HG03565 (cell line): ENCODE measurements around the gene PPFIBP1.
"Not testable (repeated sequence)": the region's sequence is repeated elsewhere in the genome, so short reads cannot be mapped to it uniquely, and the experiment has no call there.

Experiments
- ATAC-seq: cut with Tn5 transposase; IDR thresholded peaks from one replicate; pipeline ENCODE4 v1.9.1; 2021; ENCODE audit warnings: mild to moderate bottlenecking, moderate library complexity; ENCODE audit not compliant: unreplicated experiment

Gene PPFIBP1

DNA sequence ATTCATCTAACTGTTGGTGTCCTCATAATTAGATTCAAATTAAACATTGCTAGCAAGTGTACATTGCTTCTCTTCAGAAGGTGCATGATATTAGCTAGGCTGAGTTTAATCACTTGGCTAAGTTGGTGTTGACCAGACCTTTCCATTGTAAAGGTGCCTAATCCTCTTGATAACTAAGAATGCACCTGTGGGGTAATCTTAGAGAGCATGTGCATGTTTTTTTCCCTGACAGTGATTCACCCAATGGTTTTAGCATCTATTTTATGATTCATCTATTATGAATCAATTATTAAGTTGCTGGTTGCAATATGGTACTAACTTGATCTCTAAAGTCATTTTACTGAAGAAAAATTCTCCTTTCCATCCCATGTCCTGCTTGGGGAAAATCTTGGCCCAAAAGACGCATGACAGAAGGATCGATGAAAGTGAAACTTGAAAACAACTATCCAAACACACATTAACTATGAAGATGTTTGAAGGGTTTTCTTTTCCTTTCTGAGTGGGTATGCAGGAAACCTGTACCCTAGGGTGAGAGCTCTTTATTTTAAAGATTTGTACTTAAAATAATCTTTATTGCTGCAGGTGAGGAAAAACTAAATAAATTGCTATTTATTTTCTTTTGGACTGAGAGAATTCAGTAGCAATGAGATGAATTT lies 64.2 kb downstream of the PPFIBP1 start:
- not testable (repeated sequence) for ATAC-seq

DNA sequence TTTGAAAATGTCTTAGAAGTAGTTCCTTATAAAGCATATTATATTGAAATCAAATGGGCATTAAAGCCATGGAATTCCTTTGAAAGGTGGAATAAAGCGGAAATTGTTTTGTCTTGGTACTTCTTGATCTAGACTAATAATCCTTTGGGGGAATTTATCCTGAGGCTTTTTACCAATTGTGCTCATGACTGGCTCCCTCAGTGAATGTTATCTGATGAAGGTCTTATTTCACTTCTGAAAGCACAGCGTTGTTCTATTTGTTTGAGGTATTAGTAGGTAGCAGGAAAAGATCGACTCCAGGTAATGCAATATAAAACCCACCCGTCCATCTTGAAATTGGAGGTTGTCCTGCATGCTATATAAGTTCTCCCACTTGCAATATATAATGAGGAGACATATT lies 64.8 kb downstream of the PPFIBP1 start:
- no peak for ATAC-seq

DNA sequence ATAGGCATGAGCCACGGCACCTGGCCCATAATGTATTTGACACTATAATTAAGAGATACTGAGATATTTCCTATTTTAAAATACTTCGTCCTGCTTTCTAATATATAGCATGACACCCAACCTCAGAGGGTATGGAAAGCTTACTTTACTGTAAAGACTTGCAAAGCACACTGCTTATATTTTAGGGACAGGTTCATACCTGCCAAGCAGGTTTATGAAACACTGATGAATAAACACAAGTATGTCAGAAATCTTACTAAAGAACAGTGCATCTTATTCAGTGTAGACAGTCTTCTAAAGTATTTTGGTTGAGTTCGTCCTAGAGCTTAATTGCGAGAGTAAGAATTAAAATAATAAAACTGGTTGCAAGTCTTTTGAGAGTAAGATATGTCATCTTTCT lies 65.4 kb downstream of the PPFIBP1 start:
- ATAC-seq, result no peak

DNA sequence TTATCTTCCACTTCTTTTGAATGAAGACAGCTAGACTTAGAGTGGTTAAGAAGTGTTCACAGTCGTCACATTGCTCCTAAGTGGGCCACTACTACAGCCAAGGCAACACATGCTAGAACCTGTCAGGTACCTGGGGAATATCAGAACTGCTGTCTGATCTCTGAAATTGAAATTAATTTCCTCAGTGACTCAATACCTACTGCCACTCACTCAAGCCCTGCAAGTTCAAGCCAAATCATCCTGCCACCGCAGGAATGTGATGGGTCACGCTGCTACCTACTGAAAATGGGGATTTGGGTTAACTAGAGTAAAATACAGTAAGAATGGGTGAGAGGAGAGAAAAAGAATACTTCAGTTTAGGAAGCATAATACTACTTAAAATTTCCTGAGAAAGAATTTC lies 67.7 kb downstream of the PPFIBP1 start:
- not testable (repeated sequence) for ATAC-seq

DNA sequence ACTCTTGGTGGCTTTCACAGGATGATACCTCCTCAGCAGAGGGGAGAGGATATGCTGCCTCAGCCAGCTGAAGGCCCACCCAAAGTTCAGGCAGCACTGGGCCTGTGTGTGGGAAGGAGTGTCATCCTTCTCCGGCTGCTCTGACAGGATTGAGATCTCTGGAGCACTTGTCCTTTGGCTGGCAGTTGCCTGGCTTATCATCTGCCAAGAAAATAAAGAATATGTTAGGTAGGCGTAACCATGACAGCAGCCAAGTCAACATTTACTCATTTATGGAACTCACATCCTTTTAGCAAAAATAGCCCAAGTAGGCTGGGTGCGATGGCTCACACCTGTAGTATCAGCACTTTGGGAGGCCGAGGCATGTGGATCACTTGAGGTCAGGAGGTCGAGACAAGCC lies 68.5 kb downstream of the PPFIBP1 start:
- ATAC-seq, result no peak

DNA sequence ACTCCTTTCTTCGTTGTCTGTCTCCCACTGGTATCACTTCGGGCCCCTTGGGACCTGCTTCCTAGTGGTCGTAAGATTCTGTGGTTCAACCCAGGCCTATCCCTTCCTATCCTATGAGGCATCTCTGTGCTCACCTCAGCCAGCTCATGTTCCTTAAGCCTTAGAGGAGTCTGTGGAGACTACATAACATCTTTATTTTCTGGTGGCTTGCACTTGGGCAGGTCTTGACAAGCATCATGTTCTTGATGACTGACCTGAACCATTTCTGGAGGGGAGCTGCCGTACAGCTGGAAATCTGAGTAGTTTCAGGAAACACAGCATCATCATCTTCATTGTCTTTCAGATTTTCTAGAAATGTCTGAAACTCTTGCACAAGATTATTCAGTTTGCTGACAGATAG lies 69.3 kb downstream of the PPFIBP1 start:
- no peak for ATAC-seq

DNA sequence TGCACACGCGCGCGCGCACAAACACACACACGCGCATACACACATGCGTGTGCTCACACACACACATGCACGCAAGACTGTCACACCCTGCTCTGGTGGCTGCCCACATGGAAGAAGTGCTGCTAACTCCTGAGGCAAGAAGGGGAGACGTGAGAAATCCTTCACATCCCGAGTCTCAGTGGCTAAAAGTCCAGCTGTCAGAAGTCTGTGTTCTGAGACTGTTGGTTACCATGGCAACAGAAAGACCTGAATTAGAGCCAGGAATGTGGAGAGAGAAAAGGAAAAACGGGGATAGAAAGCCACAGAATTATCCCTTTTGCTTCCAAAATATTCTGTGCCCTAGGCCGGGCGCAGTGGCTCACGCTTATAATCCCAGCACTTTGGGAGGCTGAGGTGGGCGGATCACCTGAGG lies 71.2 kb downstream of the PPFIBP1 start:
- ATAC-seq, result no peak

DNA sequence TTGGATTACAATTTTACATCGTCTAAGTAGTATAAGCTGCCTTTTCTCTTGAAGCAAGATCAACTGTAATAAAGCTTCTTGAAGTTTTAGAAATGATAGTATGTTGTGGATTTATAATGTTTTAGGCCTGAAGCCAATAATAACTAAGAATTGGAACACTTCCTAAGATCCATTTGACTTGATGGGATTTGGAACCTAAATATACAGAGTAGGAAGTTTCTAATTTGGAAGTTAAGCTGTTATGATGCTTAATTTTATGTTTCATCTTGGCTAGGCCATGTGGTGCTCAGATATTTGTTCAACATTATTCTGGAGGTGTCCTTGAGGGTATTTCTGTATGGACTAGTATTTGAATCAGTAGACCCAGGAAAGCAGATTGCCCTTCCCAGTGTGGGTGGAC lies 74.9 kb downstream of the PPFIBP1 start:
- ATAC-seq, result not testable (repeated sequence)

DNA sequence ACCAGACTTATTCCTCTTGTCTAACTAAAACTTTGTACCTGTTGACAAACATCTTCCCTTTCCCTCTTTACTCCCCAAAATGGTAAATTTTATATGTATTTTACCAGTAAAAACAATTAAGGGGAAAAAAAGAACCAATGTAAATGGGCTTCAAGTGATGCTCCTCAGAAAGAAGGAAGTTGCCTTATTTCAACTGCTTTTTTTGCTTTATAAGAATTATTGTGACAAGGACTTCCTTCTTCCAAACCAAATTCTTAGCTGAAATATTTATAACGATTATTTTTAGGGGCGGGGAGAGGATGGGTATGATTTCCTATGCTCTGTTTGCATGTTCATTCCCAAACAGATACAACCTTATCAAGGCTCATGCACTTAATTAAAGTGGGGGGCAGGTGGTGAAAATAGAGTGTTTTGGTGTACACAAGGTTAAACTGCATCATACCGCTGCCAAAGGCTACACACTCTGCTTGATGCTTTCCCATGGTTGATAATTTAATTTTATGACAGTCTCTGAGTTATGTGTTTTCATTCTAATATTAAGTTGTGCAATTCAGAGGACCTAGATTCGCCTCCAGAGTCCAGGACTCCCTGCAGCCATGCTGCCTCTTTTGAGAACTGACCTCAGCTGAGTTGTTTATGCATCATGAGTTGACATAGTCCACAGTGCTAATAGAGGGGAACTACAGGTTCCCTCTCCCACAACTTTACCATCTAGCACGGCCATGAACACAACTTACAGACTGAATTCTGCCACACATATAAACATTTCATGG lies 77.2 kb downstream of the PPFIBP1 start:
- ATAC-seq, result not testable (repeated sequence)

DNA sequence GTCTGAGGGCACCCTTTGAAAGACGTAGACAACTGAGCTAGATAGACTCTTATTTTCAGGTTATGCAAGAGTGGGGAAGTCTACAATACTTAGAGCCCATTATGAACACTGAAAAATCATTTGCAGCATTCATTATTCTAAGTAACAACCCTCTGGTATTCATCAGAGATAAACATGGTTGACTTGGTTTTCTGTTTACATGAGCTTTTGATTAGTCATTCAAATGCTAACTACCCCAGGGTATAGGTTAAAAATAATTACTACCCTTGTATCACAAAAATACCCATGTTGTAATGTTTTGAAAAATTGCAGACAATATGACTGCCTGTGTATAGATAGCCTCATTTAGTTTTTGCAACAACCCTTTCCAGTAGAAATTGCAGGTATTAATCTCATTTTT lies 78.5 kb downstream of the PPFIBP1 start:
- ATAC-seq, result no peak

DNA sequence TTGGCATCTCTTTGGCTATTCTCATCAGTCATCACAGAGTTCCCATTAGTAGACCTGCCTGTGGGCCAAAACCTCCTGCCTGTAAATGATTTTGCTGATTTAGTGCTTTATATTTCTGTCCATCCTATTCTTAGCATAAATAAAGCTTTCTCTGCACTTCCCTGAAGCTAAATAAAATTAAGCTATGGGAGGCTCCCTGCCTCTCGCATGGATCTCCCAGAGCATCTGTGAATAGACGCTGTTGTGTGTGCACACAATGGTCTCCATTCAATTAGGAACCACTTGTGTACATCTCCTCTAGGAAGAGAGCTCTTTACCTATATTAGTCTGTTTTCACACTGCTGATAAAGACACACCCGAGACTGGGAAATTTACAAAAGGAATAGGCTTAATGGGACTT lies 80.4 kb downstream of the PPFIBP1 start:
- no peak for ATAC-seq

DNA sequence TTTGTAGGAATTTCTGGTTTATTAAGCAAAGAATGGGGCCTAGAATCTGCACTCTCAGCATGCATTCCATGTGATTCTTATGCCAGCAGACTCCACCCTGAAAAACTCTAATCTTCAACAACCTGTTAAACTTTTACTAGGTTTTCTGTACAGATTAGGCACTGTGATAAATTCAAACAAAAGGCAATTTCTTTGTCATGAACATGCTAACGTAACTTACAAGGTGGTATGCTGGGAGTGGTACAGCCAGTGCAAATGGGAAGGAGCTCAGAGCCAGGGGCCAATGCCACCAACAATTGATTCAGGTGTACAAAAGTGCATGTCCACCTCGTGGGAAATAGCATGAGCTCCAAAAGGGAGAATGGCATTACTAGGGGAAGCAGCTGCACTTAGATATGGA lies 83.0 kb downstream of the PPFIBP1 start:
- ATAC-seq, result no peak

DNA sequence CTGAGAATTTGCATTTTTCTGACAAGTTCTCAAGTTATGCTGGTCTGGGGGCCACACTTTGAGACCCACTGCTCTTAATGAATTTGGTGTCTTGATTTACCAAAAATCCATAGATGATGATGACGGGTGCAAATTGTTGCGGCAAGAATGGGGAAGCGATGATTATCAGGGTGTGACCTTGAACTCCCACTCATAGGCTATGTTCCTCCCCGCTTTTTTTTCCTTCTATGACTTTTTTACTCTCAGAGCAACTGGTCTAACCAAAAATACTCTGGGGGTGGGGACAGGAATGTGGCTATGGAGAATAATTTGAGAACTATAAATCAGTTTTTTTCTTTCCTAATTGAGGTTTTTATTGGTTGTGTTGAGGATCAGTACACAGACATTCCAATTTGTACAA lies 83.6 kb downstream of the PPFIBP1 start:
- no peak for ATAC-seq

DNA sequence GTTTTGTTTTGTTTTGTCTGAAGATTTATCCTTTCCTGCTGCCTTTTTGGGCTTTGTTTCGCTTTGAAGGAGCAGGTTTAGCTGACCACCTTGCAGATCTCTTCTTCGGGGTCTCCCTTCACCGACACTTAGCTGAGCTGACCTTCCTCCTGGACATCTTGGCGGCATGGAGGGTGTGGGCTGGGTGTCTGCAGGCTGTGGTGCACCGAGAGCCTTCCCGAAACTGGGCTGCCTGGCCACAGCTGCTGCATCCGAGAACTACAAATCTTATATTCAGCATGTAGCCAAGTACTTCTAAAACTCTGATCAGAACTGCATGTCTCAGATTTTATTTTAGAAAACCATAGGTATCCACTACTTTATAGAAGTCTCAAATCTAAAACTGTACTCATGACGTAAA lies 84.9 kb downstream of the PPFIBP1 start:
- ATAC-seq, result no peak

DNA sequence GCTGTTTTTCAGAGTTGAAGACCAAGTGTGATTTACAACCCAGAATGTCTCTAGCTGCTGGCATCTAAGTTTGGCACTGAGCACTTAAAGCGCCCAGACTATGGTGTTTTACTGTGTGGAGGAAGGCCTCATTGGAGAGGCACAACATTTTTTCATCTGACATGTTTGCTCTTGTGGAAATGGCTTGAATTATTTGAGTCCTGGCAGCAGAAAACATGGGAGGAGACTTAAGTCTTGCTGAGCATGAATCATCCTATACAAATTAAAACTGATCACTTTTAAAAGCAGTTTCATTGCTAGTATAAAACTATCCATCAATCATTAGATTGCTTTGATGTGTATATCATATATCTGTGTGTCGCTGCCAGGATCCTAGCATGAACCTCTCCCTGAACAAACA lies 86.4 kb downstream of the PPFIBP1 start:
- ATAC-seq, result no peak

DNA sequence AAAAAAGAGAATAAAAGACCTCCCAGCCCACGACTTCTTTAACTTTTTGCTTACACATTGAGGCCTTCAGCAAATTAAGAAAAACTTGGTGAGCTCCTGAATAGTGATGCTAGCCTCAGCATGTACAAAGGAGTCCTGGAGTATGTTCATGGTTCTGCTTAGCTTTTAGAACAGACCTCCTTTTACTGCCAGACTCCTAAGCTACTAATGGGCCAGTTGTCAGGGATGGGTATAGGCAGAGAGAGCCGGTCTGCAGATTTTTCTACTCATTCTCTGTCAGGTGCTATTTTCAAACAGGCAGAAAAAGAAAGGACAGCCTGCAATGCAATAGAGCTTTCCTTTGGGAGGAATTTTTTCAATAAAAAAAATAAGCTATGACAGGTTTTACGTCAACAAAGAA lies 90.4 kb downstream of the PPFIBP1 start:
- ATAC-seq, result no peak

DNA sequence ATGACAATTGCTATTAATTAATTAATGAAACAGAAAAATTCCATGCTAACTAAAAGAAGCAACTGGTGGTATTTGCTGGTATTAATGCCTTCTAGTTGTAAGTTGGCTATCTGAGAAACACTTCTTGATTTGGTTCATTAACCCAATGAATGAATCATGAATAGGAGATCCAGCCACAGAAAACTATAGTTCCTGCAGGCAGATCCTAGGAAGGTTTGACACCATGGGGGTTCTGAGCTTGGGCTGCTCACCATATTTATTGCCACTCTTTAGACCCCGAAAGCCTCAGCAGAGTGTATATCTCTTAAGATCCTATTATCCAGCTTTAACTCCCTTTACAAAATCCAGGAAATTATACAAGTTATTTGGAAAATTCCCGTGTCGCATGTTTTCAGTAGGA lies 90.9 kb downstream of the PPFIBP1 start:
- no peak for ATAC-seq

DNA sequence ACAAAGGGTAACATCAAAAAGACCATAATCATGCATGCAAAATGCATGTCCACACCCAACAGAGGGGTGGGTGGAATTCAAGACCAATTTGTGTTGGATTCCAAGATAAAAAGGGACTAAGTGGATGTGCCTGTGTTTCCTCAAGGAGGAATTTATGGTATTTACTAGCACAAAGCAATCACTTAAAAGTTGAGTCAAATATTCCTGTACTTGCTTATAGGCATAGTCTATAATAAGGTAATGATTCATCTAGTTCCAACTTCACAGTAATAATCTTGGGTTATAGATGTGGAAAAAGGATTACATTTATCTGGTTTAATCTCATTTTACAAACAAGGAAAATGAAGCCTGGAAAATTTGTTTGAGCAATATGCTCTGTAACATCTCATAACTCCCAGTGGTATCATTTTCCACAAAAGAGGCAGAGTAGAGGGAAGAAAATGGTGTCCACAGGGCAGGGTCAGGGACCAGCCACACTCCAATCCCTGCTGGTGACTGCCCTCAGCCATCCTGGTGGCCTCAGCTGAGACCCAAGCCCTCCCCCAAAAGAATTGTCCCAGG lies 91.4 kb downstream of the PPFIBP1 start:
- ATAC-seq, result no peak

DNA sequence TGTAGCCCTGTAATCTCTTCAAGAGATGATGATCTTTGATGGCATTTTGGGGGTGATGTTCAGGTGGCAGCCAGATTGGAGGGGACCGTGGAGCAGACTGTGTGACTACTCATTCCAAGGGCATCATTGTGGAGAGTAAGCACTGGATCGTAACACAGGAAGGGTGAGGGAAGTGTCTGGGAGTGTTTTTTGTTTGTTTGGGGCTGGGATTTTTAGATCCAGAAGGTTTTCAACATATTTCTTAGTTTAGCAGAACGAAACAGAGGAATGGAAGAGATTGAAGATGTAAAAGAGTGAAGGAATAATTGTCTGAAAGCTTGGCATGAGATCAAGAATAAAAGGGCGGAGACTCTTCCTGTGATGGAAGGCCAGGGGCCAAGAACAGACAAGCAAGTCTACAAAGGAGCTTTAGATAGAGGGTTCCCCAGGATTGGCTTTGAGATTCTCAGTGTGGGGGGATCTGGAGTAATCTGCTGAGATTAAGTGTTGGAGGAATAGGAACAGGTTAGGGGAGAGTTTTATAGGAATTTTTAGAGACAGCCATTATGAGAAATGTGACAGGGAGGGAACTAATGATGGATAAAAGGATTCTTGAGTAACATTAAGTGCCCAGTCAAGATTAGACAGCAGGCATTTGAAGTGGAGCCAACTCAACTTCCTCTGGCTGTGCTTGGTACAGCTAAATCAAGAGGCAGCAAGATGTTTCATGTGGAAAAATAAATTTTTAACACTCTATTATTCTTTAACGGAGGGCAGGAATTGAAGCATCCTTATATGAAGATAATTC lies 92.5 kb downstream of the PPFIBP1 start:
- no peak for ATAC-seq

DNA sequence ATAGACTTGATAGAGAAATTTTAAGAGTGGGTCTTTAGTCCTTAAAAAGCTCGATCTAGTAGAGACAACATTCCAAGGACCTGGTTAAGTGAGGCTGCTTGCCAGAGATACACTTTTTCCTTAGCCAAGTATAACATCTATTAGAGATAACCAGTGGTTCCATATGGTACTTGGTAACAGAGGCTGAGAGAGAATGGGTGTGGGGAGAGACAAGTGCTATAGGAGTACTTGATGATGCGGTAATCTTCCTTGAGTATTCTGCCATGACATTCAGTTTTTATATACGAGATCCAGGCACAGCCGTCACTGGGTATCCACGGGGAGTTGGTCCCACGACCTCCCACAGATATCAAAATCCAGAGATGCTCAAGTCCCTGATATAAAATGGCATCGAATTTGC lies 94.8 kb downstream of the PPFIBP1 start:
- ATAC-seq, result no peak

DNA sequence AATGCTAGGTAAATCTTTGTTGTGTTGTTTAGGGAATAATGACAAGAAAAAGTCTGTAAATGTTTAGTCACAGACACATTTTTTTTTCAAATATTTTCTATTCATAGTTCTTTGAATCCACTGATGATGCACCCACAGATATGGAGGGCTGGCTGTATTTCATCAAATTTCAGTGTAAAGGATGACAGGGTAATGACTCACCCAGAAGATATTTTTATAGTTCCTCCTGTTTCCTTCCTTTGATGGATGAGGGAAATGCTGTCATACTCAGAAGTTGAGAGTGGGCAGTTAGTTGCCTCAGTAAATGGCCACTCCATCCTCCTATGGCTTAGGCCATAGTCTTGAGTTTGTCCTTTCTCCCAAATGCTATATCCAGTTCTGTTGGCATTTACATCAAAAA lies 95.3 kb downstream of the PPFIBP1 start:
- no peak for ATAC-seq

DNA sequence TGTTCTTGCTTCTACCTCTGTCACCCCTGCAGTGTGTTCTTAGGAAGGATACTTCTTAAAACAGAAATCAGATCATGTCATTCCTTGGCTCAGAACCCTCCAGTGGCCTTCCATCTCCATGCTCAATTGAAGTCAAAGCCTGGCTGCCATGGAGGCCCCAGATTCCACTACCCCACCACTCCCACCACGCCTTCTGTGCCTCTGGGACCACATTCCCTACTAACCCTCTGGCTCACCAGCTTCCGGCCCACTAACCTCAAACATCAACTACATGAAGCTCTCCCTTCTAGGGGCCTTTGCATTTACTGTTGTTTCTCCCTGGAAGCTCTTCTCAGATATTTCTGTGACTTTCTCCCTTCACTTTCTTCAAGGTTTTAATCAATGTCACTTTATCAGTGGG lies 96.1 kb downstream of the PPFIBP1 start:
- ATAC-seq, result no peak
